Tibial nerve (tissue), 4 donors: Measurements from ENCODE around the gene VMP1. TPM values are rescaled to one million over a fixed set of nuclear protein-coding genes. Genes with fewer than 3 reads are reported as not detected.
"Not testable (repeated sequence)": the region's sequence is repeated elsewhere in the genome, so short reads cannot be mapped to it uniquely, and the experiment has no call there.

Source experiments
- DNase-seq, 2 donors: peaks; one replicate each; pipeline ENCODE4 v3.0.0-alpha.2; 2019; ENCODE audit warnings: low spot score in 2 of 2
- H3K27ac ChIP-seq, 4 donors: fragments of 200-600 bp; sonication (generic) in 3 of 4; one replicate each; pipeline ENCODE4 v1.5.1; 2017 to 2019; ENCODE audit warnings: mild to moderate bottlenecking in 1 of 4
- H3K27me3 ChIP-seq, 2 donors: fragments of 200-600 bp; sonication (generic) in 1 of 2; one replicate each; pipeline versions ENCODE4 v1.5.1 to v1.6.0; 2017 to 2019
- H3K36me3 ChIP-seq, 3 donors: fragments of 200-600 bp; sonication (generic); one replicate each; pipeline ENCODE4 v1.5.1; 2018 to 2019
- H3K4me1 ChIP-seq, 4 donors: fragments of 200-600 bp; sonication (generic) in 3 of 4; one replicate each; pipeline ENCODE4 v1.5.1; 2017 to 2019
- H3K4me3 ChIP-seq, 4 donors: fragments of 200-600 bp; sonication (generic) in 3 of 4; one replicate each; pipeline ENCODE4 v1.5.1; 2017 to 2019; ENCODE audit warnings: mild to moderate bottlenecking in 1 of 4, moderate library complexity in 1 of 4
- H3K9me3 ChIP-seq, 4 donors: fragments of 200-600 bp; sonication (generic) in 3 of 4; one replicate each; pipeline ENCODE4 v1.5.1; 2017 to 2019
- EP300 ChIP-seq, 2 donors: sonication (generic); formaldehyde crosslinking; IDR thresholded peaks; one replicate each; pipeline ENCODE4 v1.6.1; 2017; ENCODE audit warnings: antibody characterized with exemption in 2 of 2, mild to moderate bottlenecking in 1 of 2
- POLR2A ChIP-seq, 2 donors: fragments of 450-650 bp; IDR thresholded peaks; one replicate each; pipeline ENCODE4 v1.6.1; 2017; ENCODE audit warnings: antibody characterized with exemption in 2 of 2, mild to moderate bottlenecking in 2 of 2, moderate library complexity in 2 of 2
- WGBS, 2 donors: methylation state at CpG; one replicate each; pipeline ENCODE4 v1.1.5; 2018; 5-methylcytosine and 5-hydroxymethylcytosine counted together
- total RNA-seq, 4 donors: library from RNA; depleted of rRNA; stranded (reverse); fragments of >200 nt; gene quantifications; one replicate each; pipeline ENCODE4 v1.1.0, GENCODE V29; 2016
- TF ChIP-seq, protein P1 (sequence below), 5 experiments: fragments of 200-600 bp in 3 of 5; fragments of 450-650 bp in 2 of 5; sonication (generic) in 3 of 5; IDR thresholded peaks; one replicate each; pipeline ENCODE4 v1.5.1; 2016 to 2019; ENCODE audit warnings: antibody characterized with exemption in 5 of 5, mild to moderate bottlenecking in 3 of 5, moderate library complexity in 2 of 5

VMP1 gene
- total RNA-seq, 4 donors from 2014 or later = 113 to 427 (median 203) TPM

GRCh38 chr17:59870482-59870881 is 163.0 kb downstream of the VMP1 start:
- Histone ChIP-seq H3K36me3 (peaks cover 0 to 52% (median 4%) of the 10 kb centered on the region in 3 donors), H3K27ac (no peak overlapping the region), H3K4me3 (no peak overlapping the region), H3K9me3 (no peaks in the 10 kb centered on the region), H3K4me1 (no peaks in the 10 kb centered on the region), H3K27me3 (no peaks in the 10 kb centered on the region)
- 86 to 89% methylated on average over 8 of the region's 8 CpGs for WGBS, 2 donors
- TF ChIP-seq EP300 (IDR thresholded peaks at IDR 0.05) = no peak
- TF ChIP-seq, protein P1, sequence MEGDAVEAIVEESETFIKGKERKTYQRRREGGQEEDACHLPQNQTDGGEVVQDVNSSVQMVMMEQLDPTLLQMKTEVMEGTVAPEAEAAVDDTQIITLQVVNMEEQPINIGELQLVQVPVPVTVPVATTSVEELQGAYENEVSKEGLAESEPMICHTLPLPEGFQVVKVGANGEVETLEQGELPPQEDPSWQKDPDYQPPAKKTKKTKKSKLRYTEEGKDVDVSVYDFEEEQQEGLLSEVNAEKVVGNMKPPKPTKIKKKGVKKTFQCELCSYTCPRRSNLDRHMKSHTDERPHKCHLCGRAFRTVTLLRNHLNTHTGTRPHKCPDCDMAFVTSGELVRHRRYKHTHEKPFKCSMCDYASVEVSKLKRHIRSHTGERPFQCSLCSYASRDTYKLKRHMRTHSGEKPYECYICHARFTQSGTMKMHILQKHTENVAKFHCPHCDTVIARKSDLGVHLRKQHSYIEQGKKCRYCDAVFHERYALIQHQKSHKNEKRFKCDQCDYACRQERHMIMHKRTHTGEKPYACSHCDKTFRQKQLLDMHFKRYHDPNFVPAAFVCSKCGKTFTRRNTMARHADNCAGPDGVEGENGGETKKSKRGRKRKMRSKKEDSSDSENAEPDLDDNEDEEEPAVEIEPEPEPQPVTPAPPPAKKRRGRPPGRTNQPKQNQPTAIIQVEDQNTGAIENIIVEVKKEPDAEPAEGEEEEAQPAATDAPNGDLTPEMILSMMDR (IDR thresholded peaks at IDR 0.05) = no peak
- TF ChIP-seq POLR2A (IDR thresholded peaks at IDR 0.05) = no peak
- DNase-seq = no peak

DNA sequence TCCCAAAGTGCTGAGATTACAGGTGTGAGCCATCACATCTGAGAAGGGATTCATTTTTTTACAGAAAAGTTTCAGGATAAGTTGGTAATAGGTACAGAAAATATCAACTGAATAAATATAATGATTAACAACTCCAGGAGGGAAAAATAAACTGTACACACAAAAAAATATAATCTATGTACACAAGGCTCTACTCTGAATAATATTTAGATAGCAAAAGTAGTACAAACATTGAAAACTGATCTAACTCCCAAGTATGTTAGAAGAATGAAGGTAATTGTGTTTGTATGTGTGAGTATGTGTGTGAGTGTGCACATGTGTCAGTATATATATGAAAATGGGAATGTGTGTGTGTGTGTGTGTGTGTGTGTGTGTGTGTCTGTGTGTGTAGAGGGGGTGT is 164.9 kb downstream of the VMP1 start:
- H3K4me1 ChIP-seq = no peaks in the 10 kb centered on the region

DNA sequence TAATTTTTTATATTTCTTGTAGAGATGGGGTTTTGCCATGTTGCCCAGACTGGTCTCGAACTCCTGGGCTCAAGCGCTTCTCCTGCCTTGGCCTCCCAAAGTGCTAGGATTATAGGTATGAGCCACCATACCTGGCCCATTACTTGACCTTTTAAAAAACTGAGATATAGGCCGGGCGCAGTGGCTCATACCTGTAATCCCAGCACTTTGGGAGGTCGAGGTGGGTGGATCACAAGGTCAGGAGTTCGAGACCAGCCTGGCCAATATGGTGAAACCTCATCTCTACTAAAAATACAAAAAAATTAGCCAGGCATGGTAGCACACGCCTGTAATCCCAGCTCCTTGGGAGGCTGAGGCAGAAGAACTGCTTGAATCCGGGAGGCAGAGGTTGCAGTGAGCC is 166.0 kb downstream of the VMP1 start:
- not testable (repeated sequence) for DNase-seq, H3K9me3 ChIP-seq, H3K4me1 ChIP-seq, H3K4me3 ChIP-seq, H3K27ac ChIP-seq, H3K27me3 ChIP-seq
- WGBS, 2 donors = 94 to 95% methylated on average over 8 of the region's 8 CpGs
- H3K36me3 ChIP-seq = peaks cover 4 to 79% (median 9%) of the 10 kb centered on the region in 3 donors

More for the DNA sequence above, 164.9 kb downstream of the VMP1 start:
- Histone ChIP-seq H3K4me3 (no peak overlapping the region), H3K36me3 (peaks cover under 1 to 69% (median 4%) of the 10 kb centered on the region in 3 donors), H3K27me3 (no peaks in the 10 kb centered on the region), H3K27ac (no peak overlapping the region), H3K9me3 (no peaks in the 10 kb centered on the region)
- no peak for DNase-seq
- TF ChIP-seq EP300 (IDR thresholded peaks at IDR 0.05) (no peak), POLR2A (IDR thresholded peaks at IDR 0.05) (no peak)
- TF ChIP-seq, protein P1 (IDR thresholded peaks at IDR 0.05) = no peak

DNA sequence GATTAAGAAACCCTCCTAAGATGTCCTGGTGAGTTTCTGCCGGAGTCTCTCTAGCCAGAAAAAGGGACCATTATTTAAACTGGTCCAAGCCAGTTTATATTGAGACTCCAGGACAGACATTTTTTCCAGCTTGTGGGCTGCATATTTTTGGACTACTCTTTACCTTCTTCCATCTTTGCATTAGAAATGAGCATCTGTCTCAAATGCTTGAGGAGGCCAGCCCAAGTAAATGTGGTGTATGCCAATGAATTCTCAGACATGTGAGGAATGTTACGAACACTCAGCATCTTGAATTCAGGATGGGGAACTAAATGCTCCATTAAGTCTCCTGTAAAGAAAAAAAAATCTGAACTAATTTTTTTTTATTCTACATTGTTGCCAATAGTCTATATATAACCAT is 166.9 kb downstream of the VMP1 start:
- 66 to 75% methylated on average over 2 of the region's 2 CpGs for WGBS, 2 donors
- Histone ChIP-seq H3K27me3 (no peaks in the 10 kb centered on the region), H3K9me3 (no peaks in the 10 kb centered on the region), H3K4me3 (no peak overlapping the region), H3K27ac (no peak overlapping the region), H3K4me1 (no peaks in the 10 kb centered on the region), H3K36me3 (peaks cover 4 to 79% (median 9%) of the 10 kb centered on the region in 3 donors)
- no peak for TF ChIP-seq EP300 (IDR thresholded peaks at IDR 0.05)
- DNase-seq = no peak

- H3K4me3 ChIP-seq = no peak overlapping the region
- TF ChIP-seq, protein P1 (IDR thresholded peaks at IDR 0.05) = no peak
- TF ChIP-seq POLR2A (IDR thresholded peaks at IDR 0.05) (no peak), EP300 (IDR thresholded peaks at IDR 0.05) (no peak)
- H3K27ac ChIP-seq = no peak overlapping the region
- DNase-seq = no peak
- H3K9me3 ChIP-seq = no peaks in the 10 kb centered on the region
- no peaks in the 10 kb centered on the region for H3K4me1 ChIP-seq
- H3K36me3 ChIP-seq = peaks cover 4 to 87% (median 9%) of the 10 kb centered on the region in 3 donors
- no peaks in the 10 kb centered on the region for H3K27me3 ChIP-seq
- 92 to 93% methylated on average over 3 of the region's 3 CpGs for WGBS, 2 donors
Observed at GRCh38 chr17:59876107-59876506, 168.7 kb downstream of the VMP1 start.

- TF ChIP-seq, protein P1 (IDR thresholded peaks at IDR 0.05) = no peak
- TF ChIP-seq EP300 (IDR thresholded peaks at IDR 0.05) (no peak), POLR2A (IDR thresholded peaks at IDR 0.05) (no peak)
- Histone ChIP-seq H3K36me3 (peaks cover 4 to 86% (median 9%) of the 10 kb centered on the region in 3 donors), H3K27ac (no peak overlapping the region), H3K9me3 (no peaks in the 10 kb centered on the region), H3K27me3 (no peaks in the 10 kb centered on the region), H3K4me3 (no peak overlapping the region), H3K4me1 (no peaks in the 10 kb centered on the region)
- no peak for DNase-seq
- WGBS, 2 donors = 82 to 92% methylated on average over 5 of the region's 5 CpGs
Observed at GRCh38 chr17:59877965-59878364, 170.5 kb downstream of the VMP1 start.
